AG09309 (cell line): ENCODE data around the gene MGAT5.

Source experiments
- DNase-seq: peaks from one replicate; pipeline ENCODE4 v3.0.0-alpha.2; 2010; ENCODE audit warnings: low read depth
- H3K4me3 ChIP-seq: 2 replicates; pipeline ENCODE4 v1.5.1; 2011; ENCODE audit warnings: mild to moderate bottlenecking, low read depth, low read length, moderate library complexity; ENCODE audit not compliant: control insufficient read depth
- TF ChIP-seq, protein P1 (sequence below): IDR thresholded peaks from 2 replicates; pipeline ENCODE4 v1.5.1; 2011; ENCODE audit warnings: mild to moderate bottlenecking, low read depth, low read length, inconsistent platforms; ENCODE audit not compliant: insufficient read depth, control insufficient read depth; ENCODE audit errors: missing control alignments

MGAT5 gene

DNA sequence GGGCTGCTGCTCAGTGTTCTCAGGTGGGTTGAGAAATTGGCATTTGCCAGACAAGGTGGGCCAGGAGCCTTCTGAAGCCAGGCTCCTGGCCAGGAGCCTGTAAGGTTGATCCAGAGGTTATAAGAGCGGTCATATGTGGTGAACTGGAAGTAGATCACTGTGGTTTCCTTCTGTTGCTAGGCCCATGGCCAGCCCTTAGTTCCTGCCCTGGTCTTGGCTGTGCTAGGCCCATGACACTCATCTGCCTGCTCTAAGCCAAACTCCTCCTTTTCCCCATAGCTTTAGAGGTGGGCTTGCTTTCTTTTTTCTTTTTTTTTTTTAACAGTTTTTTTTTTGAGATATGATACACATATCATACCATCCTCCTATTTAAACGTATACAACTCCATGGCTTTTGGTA is 5.0 kb upstream of the MGAT5 start:
- no peak overlapping the region for H3K4me3 ChIP-seq
- no peak for DNase-seq
- TF ChIP-seq, protein P1, sequence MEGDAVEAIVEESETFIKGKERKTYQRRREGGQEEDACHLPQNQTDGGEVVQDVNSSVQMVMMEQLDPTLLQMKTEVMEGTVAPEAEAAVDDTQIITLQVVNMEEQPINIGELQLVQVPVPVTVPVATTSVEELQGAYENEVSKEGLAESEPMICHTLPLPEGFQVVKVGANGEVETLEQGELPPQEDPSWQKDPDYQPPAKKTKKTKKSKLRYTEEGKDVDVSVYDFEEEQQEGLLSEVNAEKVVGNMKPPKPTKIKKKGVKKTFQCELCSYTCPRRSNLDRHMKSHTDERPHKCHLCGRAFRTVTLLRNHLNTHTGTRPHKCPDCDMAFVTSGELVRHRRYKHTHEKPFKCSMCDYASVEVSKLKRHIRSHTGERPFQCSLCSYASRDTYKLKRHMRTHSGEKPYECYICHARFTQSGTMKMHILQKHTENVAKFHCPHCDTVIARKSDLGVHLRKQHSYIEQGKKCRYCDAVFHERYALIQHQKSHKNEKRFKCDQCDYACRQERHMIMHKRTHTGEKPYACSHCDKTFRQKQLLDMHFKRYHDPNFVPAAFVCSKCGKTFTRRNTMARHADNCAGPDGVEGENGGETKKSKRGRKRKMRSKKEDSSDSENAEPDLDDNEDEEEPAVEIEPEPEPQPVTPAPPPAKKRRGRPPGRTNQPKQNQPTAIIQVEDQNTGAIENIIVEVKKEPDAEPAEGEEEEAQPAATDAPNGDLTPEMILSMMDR = no peak

DNA sequence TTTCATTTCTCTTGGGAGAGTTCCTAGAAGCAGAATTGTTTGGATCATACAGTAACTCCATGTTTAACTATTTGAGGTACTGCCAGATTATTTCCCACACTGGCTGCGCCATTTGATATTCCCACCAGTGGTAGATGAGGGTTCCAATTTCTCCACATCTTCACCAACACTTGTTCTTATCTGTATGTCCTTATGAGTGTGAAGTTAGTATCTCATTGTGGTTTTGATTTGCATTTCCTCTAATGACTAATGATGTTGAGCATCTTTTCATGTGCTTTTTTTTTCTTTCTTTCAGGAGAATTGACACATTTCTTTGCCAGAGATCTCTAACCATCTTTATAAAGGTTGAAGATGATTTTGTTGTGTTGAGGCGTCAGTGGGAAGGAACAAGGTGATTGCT is 4.1 kb upstream of the MGAT5 start:
- no peak for DNase-seq
- H3K4me3 ChIP-seq = no peak overlapping the region
- TF ChIP-seq, protein P1 = no peak

DNA sequence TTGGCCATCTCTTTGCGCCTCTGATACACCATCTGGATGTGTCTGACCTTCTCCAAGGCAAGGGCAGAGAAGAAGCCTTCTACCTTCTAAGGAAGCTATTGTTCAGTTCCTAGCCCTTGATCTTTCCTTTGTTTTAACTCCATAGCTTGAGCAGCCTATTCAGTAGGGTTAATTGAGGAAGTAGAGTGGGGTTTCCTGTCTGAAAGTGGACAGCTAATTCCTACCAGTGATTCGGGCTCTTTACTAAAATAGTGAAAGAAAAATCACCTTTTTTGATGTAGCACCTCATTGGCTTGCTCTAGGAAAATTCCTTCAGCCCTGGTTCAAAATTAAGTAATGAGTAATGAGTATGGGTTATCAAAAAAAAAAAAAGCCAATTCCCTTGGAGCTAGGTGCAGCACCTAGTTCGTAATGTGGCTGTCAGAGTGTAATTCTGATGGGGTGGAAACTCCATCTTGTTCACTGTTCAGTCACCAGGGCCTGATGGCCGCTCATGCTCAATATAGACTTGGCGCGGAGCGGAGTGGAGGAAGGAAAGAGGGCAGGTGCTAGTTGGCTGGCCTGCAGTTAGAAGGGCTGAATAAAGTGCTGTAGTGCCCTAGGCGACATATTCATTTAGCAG is 2.9 kb upstream of the MGAT5 start:
- DNase-seq = no peak
- TF ChIP-seq, protein P1 = no peak
- no peak overlapping the region for H3K4me3 ChIP-seq

DNA sequence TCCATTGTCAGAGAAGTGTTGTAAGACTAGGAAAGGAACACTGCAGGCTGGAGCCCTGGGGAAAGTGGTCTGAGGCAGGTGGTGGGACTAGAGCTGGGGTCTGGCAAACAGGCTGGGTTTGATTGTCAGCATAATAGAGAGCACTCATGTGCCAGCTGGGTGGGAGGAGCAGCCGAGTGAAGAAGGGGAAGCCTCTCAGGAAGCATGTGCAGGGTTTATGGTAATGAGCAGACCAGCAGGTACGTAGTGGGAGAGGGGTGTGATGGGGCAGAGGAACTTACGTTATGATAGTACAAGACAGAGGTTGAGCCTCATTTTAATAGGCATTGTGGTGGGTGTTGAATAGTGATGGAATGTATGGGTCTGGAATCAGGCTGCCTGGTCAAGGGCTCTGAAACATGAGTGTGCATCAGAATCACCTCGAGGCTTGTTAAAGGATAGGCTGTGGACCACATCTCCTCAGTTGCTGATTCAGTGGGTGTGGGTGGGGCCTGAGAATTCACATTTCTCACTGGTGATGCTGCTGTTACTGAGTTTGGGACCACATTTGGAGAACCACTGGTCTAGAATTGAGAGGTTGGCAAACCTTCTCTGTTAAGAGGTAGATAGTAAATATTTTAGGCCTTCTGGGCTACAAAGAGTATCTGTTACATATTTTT is 1.7 kb upstream of the MGAT5 start:
- TF ChIP-seq, protein P1 = no peak
- no peak for DNase-seq
- H3K4me3 ChIP-seq = no peak overlapping the region

DNA sequence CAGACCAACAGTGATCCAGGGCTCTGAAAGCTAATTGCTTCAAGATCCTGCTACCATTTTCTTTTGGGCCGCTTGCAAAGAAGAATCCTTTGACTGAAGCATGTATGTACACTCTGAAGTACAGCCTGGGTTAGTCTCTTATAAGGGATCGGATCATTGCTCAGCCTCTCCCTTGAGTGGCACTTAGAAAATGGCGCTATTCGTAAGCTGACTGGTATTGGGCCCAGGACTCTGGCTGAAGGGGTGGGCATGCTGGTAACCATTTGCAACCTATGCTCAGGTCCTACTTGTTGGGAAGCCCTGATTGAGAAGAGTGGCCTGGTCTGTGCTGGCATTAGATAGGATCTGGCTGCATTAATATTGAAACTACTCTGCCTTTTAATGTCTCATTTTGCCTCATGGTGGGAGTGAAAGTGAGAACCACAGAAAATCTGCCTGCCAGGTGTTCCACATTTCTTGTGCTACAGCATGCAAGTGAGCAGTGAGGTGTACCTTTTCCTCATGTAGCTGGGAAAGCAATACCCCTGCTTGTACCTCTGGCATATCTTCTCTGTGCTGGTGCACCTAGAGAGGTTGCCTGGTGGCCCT is 661 bp upstream of the MGAT5 start:
- no peak overlapping the region for H3K4me3 ChIP-seq
- no peak for DNase-seq

DNA sequence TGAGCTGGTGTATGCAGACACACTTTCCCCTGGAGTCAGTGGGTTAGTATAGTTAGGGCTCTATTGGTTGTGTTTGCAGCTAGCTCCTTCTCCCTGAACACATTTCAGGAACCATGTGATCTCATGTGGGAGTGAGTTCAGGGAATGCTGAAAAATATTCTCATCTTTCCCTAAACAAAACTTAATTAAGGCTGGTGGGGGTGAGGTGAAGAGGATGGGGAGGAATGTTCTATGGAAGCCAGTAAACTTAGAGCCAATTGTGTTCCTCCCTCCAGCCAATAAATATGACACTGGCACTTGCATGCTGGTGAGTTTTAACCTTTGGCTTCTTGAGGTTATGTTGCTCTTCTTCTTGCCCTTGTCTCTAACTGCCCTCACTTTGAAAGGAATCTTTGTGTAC is 952 bp downstream of the MGAT5 start:
- TF ChIP-seq, protein P1 = no peak
- H3K4me3 ChIP-seq = no peak overlapping the region
- no peak for DNase-seq

More for the DNA sequence above, 661 bp upstream of the MGAT5 start:
- TF ChIP-seq, protein P1 = no peak
